Mononuclear cell (primary cell): ENCODE measurements around the gene TECPR2. TPM values are rescaled to one million over a fixed set of nuclear protein-coding genes. Genes with fewer than 3 reads are reported as not detected.

Experiments
- H3K27me3 ChIP-seq: 2 replicates; pipeline ENCODE4 v1.6.0; 2011; ENCODE audit warnings: low read length, control low read depth; ENCODE audit not compliant: insufficient read depth
- H3K4me1 ChIP-seq: 2 replicates; pipeline ENCODE4 v1.5.1; 2011; ENCODE audit warnings: mild to moderate bottlenecking, low read length, control low read depth; ENCODE audit not compliant: insufficient read depth
- H3K4me3 ChIP-seq: 2 replicates; pipeline ENCODE4 v1.5.1; 2011; ENCODE audit warnings: mild to moderate bottlenecking, low read length, moderate library complexity
- H3K9me3 ChIP-seq: 2 replicates; pipeline ENCODE4 v1.5.1; 2011; ENCODE audit warnings: low read depth, mild to moderate bottlenecking, control low read depth, low read length
- total RNA-seq: library from RNA; depleted of rRNA; stranded (reverse); fragments of >200 nt; gene quantifications from one replicate; pipeline ENCODE4 v1.2.3, GENCODE V29; 2012

Gene TECPR2
- total RNA-seq, 1 donor, result 2.7 TPM

DNA sequence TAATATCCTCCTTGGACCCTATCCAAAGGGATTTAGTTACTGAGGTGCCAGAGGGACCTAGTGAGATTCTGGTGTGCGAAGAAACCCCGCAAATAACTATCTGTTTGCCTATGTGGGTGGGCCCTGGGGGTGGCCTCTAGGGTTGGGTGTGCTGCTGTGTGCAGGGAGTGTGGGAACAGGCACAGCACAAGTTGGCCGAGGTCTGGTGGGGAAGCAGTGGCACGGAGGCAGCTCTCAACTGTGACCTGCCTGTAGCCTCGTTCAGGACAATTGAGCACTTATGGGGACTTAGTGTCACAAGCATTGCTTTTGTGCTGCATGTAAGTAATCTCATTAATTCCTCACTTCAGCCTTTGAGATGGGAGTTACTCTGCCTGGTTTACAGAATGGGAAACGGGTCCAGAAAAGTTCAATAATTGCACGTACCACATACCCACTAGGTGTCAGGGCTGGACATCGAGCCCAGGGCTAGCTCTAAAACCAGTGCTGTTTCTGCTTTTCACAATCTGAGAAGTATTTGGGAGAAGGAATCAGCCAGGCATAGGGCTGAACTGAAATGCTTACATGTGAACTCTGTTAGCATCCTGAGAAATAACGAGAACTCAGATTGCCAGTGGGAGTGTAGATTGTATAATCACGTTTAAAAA is 58.8 kb downstream of the TECPR2 start:
- no peaks in the 10 kb centered on the region for H3K9me3 ChIP-seq
- no peaks in the 10 kb centered on the region for H3K4me1 ChIP-seq
- no peak overlapping the region for H3K4me3 ChIP-seq
- no peaks in the 10 kb centered on the region for H3K27me3 ChIP-seq

- no peaks in the 10 kb centered on the region for H3K27me3 ChIP-seq
- H3K4me3 ChIP-seq, result no peak overlapping the region
- no peaks in the 10 kb centered on the region for H3K9me3 ChIP-seq
- H3K4me1 ChIP-seq, result no peaks in the 10 kb centered on the region
These were observed 61.8 kb downstream of the TECPR2 start for GRCh38 chr14:102424520-102424919.

DNA sequence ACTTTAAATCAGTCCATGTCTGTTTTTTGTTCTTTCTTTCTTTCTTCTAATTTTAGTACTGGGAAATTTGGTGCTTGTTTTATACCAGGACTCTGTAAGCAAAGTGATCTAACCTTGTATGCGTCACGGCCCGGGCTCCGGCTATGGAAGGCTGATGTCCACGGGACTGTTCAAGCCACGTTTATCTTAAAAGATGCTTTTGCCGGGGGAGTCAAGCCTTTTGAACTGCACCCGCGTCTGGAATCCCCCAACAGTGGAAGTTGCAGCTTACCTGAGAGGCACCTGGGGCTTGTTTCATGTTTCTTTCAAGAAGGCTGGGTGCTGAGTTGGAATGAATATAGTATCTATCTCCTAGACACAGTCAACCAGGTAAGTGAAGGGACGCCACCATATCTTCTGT is 62.2 kb downstream of the TECPR2 start:
- H3K27me3 ChIP-seq, result no peaks in the 10 kb centered on the region
- H3K4me3 ChIP-seq, result no peak overlapping the region
- no peaks in the 10 kb centered on the region for H3K9me3 ChIP-seq
- H3K4me1 ChIP-seq, result no peaks in the 10 kb centered on the region

- Histone ChIP-seq H3K4me1 (no peaks in the 10 kb centered on the region), H3K9me3 (no peaks in the 10 kb centered on the region), H3K4me3 (no peak overlapping the region), H3K27me3 (no peaks in the 10 kb centered on the region)
These were observed 64.1 kb downstream of the TECPR2 start for GRCh38 chr14:102426796-102427195.

- Histone ChIP-seq H3K4me1 (no peaks in the 10 kb centered on the region), H3K4me3 (no peak overlapping the region), H3K9me3 (no peaks in the 10 kb centered on the region), H3K27me3 (no peaks in the 10 kb centered on the region)
These were observed 64.9 kb downstream of the TECPR2 start for GRCh38 chr14:102427642-102428041.

- H3K4me1 ChIP-seq, result no peaks in the 10 kb centered on the region
- no peaks in the 10 kb centered on the region for H3K9me3 ChIP-seq
- H3K27me3 ChIP-seq, result no peaks in the 10 kb centered on the region
- H3K4me3 ChIP-seq, result no peak overlapping the region
These were observed 67.6 kb downstream of the TECPR2 start for GRCh38 chr14:102430212-102430908.

DNA sequence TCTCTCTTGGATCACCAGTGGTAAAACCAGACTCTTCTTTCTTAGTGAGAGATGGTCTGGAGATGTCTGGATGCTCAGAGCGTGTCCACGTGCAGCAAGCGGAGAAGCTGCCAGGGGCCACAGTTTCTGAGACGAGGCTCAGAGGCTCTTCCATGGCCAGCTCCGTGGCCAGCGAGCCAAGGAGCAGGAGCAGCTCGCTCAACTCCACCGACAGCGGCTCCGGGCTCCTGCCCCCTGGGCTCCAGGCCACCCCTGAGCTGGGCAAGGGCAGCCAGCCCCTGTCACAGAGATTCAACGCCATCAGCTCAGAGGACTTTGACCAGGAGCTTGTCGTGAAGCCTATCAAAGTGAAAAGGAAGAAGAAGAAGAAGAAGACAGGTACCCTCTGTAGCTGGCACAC is 69.0 kb downstream of the TECPR2 start:
- H3K4me1 ChIP-seq, result no peaks in the 10 kb centered on the region
- no peak overlapping the region for H3K4me3 ChIP-seq
- no peaks in the 10 kb centered on the region for H3K9me3 ChIP-seq
- no peaks in the 10 kb centered on the region for H3K27me3 ChIP-seq

DNA sequence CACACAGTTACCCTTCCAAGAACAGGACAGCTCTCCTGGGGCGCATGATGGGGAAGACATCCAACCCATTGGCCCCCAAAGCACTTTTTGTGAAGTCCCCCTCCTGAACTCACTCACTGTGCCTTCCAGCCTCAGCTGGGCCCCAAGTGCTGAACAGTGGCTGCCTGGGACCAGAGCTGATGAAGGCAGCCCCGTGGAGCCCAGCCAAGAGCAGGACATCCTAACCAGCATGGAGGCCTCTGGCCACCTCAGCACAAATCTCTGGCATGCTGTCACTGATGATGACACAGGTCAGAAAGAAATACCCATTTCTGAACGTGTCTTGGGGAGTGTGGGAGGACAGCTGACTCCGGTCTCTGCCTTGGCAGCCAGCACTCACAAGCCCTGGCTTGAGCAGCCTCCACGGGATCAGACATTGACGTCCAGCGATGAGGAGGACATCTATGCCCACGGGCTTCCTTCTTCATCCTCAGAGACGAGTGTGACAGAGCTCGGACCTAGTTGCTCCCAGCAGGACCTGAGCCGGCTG is 72.0 kb downstream of the TECPR2 start:
- no peak overlapping the region for H3K4me3 ChIP-seq
- no peaks in the 10 kb centered on the region for H3K27me3 ChIP-seq
- H3K4me1 ChIP-seq, result peaks cover 6% of the 10 kb centered on the region
- no peaks in the 10 kb centered on the region for H3K9me3 ChIP-seq

- no peak overlapping the region for H3K4me3 ChIP-seq
- peaks cover 6% of the 10 kb centered on the region for H3K4me1 ChIP-seq
These were observed 75.5 kb downstream of the TECPR2 start for GRCh38 chr14:102437997-102438915.

GRCh38 chr14:102439556-102439955 is 76.8 kb downstream of the TECPR2 start:
- H3K27me3 ChIP-seq, result no peaks in the 10 kb centered on the region
- no peak overlapping the region for H3K4me3 ChIP-seq
- no peaks in the 10 kb centered on the region for H3K9me3 ChIP-seq
- H3K4me1 ChIP-seq, result peaks cover 6% of the 10 kb centered on the region

More at GRCh38 chr14:102437997-102438915, 75.5 kb downstream of the TECPR2 start:
- Histone ChIP-seq H3K9me3 (no peaks in the 10 kb centered on the region), H3K27me3 (no peaks in the 10 kb centered on the region)

DNA sequence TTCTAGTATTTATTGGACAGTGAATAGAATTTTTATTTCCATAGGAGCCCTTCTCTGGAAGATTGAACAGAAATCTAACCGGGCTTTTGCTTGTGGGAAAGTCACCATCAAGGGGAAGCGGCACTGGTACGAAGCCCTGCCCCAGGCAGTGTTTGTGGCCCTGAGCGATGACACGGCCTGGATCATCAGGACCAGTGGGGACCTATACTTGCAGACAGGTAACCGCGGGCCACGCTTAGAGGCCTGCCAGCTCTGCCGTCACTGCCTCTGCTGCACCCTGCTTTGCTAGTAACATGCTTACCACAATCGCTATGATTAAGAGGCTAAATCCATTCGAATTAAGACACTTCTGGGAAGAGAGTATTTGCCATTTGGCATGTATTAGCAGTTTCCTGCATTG is 77.7 kb downstream of the TECPR2 start:
- H3K27me3 ChIP-seq, result no peaks in the 10 kb centered on the region
- peaks cover 6% of the 10 kb centered on the region for H3K4me1 ChIP-seq
- no peaks in the 10 kb centered on the region for H3K9me3 ChIP-seq
- no peak overlapping the region for H3K4me3 ChIP-seq

GRCh38 chr14:102442241-102443211 is 79.8 kb downstream of the TECPR2 start:
- H3K4me1 ChIP-seq, result peaks cover 6% of the 10 kb centered on the region
- no peaks in the 10 kb centered on the region for H3K9me3 ChIP-seq
- no peaks in the 10 kb centered on the region for H3K27me3 ChIP-seq
- no peak overlapping the region for H3K4me3 ChIP-seq

DNA sequence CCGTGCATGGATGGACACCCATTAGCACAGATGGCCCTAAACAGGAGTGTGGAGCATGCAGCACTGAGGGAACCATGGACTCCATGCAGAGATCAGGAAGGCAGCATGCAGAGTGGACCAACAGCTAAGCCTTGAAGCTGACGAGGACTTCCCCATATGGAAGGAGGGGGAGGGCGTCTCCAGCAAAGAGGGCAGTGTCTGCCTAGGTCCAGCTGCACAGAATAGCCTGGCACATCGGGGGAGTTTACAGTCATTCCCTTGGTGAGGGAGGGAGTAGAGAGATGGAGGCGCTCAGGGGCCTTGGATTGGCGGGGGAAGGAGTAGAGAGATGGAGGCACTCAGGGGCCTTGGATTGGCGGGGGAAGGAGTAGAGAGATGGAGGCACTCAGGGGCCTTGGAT is 82.3 kb downstream of the TECPR2 start:
- no peak overlapping the region for H3K4me3 ChIP-seq
- H3K9me3 ChIP-seq, result no peaks in the 10 kb centered on the region
- no peaks in the 10 kb centered on the region for H3K27me3 ChIP-seq
- H3K4me1 ChIP-seq, result no peaks in the 10 kb centered on the region

DNA sequence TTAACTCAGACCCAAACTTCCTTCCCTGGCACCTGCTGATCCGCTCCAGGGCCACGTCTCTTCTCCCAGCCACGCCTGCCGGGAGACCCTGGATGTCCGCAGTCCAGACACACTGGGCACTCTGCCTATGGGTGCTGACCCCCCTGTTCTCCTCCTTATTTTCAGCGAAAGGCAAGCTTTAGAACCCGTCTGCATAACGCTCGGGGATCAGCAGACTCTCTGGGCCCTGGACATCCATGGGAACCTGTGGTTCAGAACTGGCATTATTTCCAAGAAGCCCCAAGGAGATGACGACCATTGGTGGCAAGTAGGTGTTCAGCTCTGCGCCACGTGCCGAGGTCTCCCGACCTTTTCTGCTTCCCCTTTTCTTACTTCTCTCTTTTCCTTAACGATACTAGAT is 82.9 kb downstream of the TECPR2 start:
- H3K4me1 ChIP-seq, result no peaks in the 10 kb centered on the region
- H3K4me3 ChIP-seq, result no peak overlapping the region
- no peaks in the 10 kb centered on the region for H3K27me3 ChIP-seq
- no peaks in the 10 kb centered on the region for H3K9me3 ChIP-seq
